Measurements from ENCODE around the gene TMIGD2.
"Not testable (repeated sequence)": the region's sequence is repeated elsewhere in the genome, so short reads cannot be mapped to it uniquely, and the experiment has no call there.

TMIGD2 gene

GRCh38 chr19:4246767-4247593 lies 55.2 kb downstream of the TMIGD2 start, which contains the start of gene YJU2:
TSS of gene YJU2 (plus strand) at chr19:4247080. CDS start at chr19:4247147, 67 bp downstream.
- H3K4me3 Mint-ChIP-seq: peak within 1 kb of the TSS; percentile 82
- peak within 1 kb of the TSS; percentile 95 for H3K27ac Mint-ChIP-seq
- peaks cover 4% of the 10 kb centered on the region for H3K9me3 Mint-ChIP-seq

GRCh38 chr19:4245938-4246337 lies 56.3 kb downstream of the TMIGD2 start:
- H3K4me1 Mint-ChIP-seq: peaks cover 25% of the 10 kb centered on the region
- peak overlapping the region; percentile 95 for H3K27ac Mint-ChIP-seq
- H3K4me3 Mint-ChIP-seq, DNase-seq, CTCF ChIA-PET, H3K9me3 Mint-ChIP-seq, H3K27me3 Mint-ChIP-seq: not testable (repeated sequence)
- H3K36me3 Mint-ChIP-seq: peaks cover 23% of the 10 kb centered on the region

More at GRCh38 chr19:4246767-4247593, 55.2 kb downstream of the TMIGD2 start, which contains the start of gene YJU2:
- Mint-ChIP-seq H3K36me3 (peaks cover 32% of the 10 kb centered on the region), H3K27me3 (peaks cover 4% of the 10 kb centered on the region), H3K4me1 (peaks cover 25% of the 10 kb centered on the region)
- DNase-seq: peak; percentile 100
- CTCF ChIA-PET: interaction anchor here (0.7 to 1.0 kb wide), 3 partner anchors 13 to 155 kb away, joined by 4 to 5 read pairs (median 5); partner anchors contain the start of gene CHAF1A
